SK-N-SH treated with all-trans-retinoic acid at 6 μM for 48 hours (cell line): ENCODE results near the gene AMY1C.
"Not testable (repeated sequence)": the region's sequence is repeated elsewhere in the genome, so short reads cannot be mapped to it uniquely, and the experiment has no call there.

ENCODE experiments used
- ARNTL ChIP-seq: fragments of 450-650 bp; formaldehyde crosslinking; IDR thresholded peaks from 2 replicates; pipeline ENCODE4 v1.5.0; 2020; ENCODE audit warnings: low read depth, mild to moderate bottlenecking, moderate library complexity, borderline replicate concordance
- BACH2 ChIP-seq: fragments of 250-450 bp; sonication (Bioruptor Pico); IDR thresholded peaks from 2 replicates; pipeline ENCODE4 v1.9.0; 2021; ENCODE audit warnings: mild to moderate bottlenecking, borderline replicate concordance
- CSDC2 ChIP-seq: fragments of 250-450 bp; sonication (Bioruptor Pico); IDR thresholded peaks from 2 replicates; pipeline ENCODE4 v1.5.0; 2020; ENCODE audit warnings: mild to moderate bottlenecking, moderate library complexity
- GLIS3 ChIP-seq: fragments of 250-450 bp; sonication (Bioruptor Pico); IDR thresholded peaks from 2 replicates; pipeline ENCODE4 v1.5.0; 2020; ENCODE audit warnings: mild to moderate bottlenecking, moderate library complexity
- ISL1 ChIP-seq: fragments of 250-450 bp; sonication (Bioruptor Pico); IDR thresholded peaks from 2 replicates; pipeline ENCODE4 v2.1.2; 2022; ENCODE audit warnings: mild to moderate bottlenecking, moderate library complexity
- RARB ChIP-seq: fragments of 250-450 bp; sonication (Bioruptor Pico); IDR thresholded peaks from 2 replicates; pipeline ENCODE4 v1.8.0; 2021; ENCODE audit warnings: mild to moderate bottlenecking, moderate library complexity
- SNAI2 ChIP-seq: fragments of 250-450 bp; sonication (Bioruptor Pico); IDR thresholded peaks from 2 replicates; pipeline ENCODE4 v1.5.0; 2020; ENCODE audit warnings: mild to moderate bottlenecking, moderate library complexity
- TOX ChIP-seq: fragments of 250-450 bp; sonication (Bioruptor Pico); IDR thresholded peaks from 2 replicates; pipeline ENCODE4 v1.8.0; 2021; ENCODE audit warnings: mild to moderate bottlenecking, moderate library complexity, borderline replicate concordance
- ZFP30 ChIP-seq: fragments of 450-650 bp; formaldehyde crosslinking; IDR thresholded peaks from 2 replicates; pipeline ENCODE4 v1.5.0; 2022; ENCODE audit warnings: mild to moderate bottlenecking, moderate library complexity
- ZNF565 ChIP-seq: fragments of 450-650 bp; formaldehyde crosslinking; conservative IDR thresholded peaks from 2 replicates; pipeline ENCODE4 v1.5.0; 2020; ENCODE audit warnings: low read depth, mild to moderate bottlenecking, moderate library complexity
- ZNF8 ChIP-seq: fragments of 450-650 bp; formaldehyde crosslinking; IDR thresholded peaks from 2 replicates; pipeline ENCODE4 v1.5.0; 2020; ENCODE audit warnings: mild to moderate bottlenecking, moderate library complexity
- TF ChIP-seq, protein P1 (sequence below): fragments of 250-450 bp; sonication (Bioruptor Pico); IDR thresholded peaks from 2 replicates; pipeline ENCODE4 v1.8.0; 2020; ENCODE audit warnings: mild to moderate bottlenecking, moderate library complexity, borderline replicate concordance
- TF ChIP-seq, protein P2 (sequence below): fragments of 250-450 bp; sonication (Bioruptor Pico); IDR thresholded peaks from 2 replicates; pipeline ENCODE4 v1.5.0; 2020; ENCODE audit warnings: mild to moderate bottlenecking, moderate library complexity

DNA sequence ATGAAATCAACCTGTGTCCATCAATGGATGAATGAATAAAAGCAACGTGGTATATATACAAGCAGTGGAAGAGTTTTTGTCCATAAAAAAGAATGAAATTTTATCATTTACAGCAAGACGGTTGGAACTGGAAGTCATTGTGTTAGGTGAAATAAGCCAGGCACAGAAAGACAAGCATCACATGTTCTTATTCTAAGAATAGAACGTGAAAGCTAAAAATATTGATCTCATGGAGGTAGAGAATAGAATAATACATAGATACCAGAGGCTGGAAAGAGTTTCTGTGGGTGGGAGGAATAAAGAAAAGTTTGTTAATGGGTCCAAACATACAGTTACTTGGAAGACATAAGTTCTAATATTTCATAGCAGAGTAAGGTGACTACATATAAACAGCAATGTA is 39.3 kb upstream of the AMY1C start:
- TF ChIP-seq ARNTL; ZFP30 (CRISPR knock-in tag); ZNF8 (CRISPR knock-in tag); CSDC2 (CRISPR knock-in tag); ZNF565 (CRISPR knock-in tag); RARB (CRISPR knock-in tag); TOX (CRISPR knock-in tag); BACH2 (CRISPR knock-in tag); ISL1 (CRISPR knock-in tag); SNAI2 (CRISPR knock-in tag); GLIS3 (CRISPR knock-in tag): not testable (repeated sequence)
- TF ChIP-seq, protein P1, sequence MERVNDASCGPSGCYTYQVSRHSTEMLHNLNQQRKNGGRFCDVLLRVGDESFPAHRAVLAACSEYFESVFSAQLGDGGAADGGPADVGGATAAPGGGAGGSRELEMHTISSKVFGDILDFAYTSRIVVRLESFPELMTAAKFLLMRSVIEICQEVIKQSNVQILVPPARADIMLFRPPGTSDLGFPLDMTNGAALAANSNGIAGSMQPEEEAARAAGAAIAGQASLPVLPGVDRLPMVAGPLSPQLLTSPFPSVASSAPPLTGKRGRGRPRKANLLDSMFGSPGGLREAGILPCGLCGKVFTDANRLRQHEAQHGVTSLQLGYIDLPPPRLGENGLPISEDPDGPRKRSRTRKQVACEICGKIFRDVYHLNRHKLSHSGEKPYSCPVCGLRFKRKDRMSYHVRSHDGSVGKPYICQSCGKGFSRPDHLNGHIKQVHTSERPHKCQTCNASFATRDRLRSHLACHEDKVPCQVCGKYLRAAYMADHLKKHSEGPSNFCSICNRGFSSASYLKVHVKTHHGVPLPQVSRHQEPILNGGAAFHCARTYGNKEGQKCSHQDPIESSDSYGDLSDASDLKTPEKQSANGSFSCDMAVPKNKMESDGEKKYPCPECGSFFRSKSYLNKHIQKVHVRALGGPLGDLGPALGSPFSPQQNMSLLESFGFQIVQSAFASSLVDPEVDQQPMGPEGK = not testable (repeated sequence)
- TF ChIP-seq, protein P2, sequence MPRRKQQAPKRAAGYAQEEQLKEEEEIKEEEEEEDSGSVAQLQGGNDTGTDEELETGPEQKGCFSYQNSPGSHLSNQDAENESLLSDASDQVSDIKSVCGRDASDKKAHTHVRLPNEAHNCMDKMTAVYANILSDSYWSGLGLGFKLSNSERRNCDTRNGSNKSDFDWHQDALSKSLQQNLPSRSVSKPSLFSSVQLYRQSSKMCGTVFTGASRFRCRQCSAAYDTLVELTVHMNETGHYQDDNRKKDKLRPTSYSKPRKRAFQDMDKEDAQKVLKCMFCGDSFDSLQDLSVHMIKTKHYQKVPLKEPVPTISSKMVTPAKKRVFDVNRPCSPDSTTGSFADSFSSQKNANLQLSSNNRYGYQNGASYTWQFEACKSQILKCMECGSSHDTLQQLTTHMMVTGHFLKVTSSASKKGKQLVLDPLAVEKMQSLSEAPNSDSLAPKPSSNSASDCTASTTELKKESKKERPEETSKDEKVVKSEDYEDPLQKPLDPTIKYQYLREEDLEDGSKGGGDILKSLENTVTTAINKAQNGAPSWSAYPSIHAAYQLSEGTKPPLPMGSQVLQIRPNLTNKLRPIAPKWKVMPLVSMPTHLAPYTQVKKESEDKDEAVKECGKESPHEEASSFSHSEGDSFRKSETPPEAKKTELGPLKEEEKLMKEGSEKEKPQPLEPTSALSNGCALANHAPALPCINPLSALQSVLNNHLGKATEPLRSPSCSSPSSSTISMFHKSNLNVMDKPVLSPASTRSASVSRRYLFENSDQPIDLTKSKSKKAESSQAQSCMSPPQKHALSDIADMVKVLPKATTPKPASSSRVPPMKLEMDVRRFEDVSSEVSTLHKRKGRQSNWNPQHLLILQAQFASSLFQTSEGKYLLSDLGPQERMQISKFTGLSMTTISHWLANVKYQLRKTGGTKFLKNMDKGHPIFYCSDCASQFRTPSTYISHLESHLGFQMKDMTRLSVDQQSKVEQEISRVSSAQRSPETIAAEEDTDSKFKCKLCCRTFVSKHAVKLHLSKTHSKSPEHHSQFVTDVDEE = not testable (repeated sequence)
